Transverse colon (tissue), 4 donors: Measurements from ENCODE around the gene UBE2L6.

Experiments used
- EP300 ChIP-seq: sonication (generic); formaldehyde crosslinking; IDR thresholded peaks from one replicate; pipeline ENCODE4 v1.6.1; 2017; ENCODE audit warnings: antibody characterized with exemption, low read depth
- POLR2A ChIP-seq: fragments of 450-650 bp; IDR thresholded peaks from one replicate; pipeline ENCODE4 v1.6.1; 2016; ENCODE audit warnings: antibody characterized with exemption, mild to moderate bottlenecking, moderate library complexity
- POLR2AphosphoS5 ChIP-seq, 3 donors: sonication (generic); formaldehyde crosslinking; IDR thresholded peaks; one replicate each; pipeline ENCODE4 v1.6.1; 2016; ENCODE audit warnings: antibody characterized with exemption in 3 of 3
- TF ChIP-seq, protein P1 (sequence below), 5 experiments: fragments of 200-600 bp in 3 of 5; fragments of 450-650 bp in 2 of 5; sonication (generic) in 3 of 5; IDR thresholded peaks; 1 replicate in 2 of 5; 2 replicates in 3 of 5; pipeline ENCODE4 v1.5.1; 2016 to 2017; ENCODE audit warnings: antibody characterized with exemption in 5 of 5, inconsistent platforms in 3 of 5, mild to moderate bottlenecking in 2 of 5, moderate library complexity in 1 of 5

DNA sequence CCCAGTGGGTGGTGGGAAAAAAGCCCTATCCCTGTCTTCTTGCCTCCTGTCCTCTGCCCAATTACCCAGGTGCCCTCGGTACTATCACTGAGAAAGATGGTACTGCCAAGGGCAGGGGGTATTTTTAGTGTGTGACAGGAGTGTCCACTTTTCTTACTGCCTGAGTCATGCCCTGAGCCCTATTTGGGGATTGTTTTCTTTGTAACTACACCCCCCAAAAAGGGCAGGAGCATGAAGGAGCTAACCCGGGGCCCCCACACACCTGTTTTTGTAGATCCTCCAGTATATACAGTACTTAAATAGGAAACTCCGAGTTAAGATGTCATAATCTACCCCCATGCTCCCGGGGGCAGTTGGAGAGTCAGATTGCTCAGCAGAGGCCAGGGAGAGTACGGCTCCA is 26.3 kb downstream of the UBE2L6 start:
- TF ChIP-seq, protein P1, sequence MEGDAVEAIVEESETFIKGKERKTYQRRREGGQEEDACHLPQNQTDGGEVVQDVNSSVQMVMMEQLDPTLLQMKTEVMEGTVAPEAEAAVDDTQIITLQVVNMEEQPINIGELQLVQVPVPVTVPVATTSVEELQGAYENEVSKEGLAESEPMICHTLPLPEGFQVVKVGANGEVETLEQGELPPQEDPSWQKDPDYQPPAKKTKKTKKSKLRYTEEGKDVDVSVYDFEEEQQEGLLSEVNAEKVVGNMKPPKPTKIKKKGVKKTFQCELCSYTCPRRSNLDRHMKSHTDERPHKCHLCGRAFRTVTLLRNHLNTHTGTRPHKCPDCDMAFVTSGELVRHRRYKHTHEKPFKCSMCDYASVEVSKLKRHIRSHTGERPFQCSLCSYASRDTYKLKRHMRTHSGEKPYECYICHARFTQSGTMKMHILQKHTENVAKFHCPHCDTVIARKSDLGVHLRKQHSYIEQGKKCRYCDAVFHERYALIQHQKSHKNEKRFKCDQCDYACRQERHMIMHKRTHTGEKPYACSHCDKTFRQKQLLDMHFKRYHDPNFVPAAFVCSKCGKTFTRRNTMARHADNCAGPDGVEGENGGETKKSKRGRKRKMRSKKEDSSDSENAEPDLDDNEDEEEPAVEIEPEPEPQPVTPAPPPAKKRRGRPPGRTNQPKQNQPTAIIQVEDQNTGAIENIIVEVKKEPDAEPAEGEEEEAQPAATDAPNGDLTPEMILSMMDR (IDR thresholded peaks at IDR 0.05) = no peak
- TF ChIP-seq EP300 (no peak), POLR2AphosphoS5 (IDR thresholded peaks at IDR 0.05) (no peak), POLR2A (no peak)
